ENCODE results near the gene MCC. TPM values are rescaled to one million over a fixed set of nuclear protein-coding genes. Genes with fewer than 3 reads are reported as not detected.

The MCC gene
- total and polyA plus RNA-seq, 4 donors = 9.0 to 47.3 (median 14.7) TPM

- TF ChIP-seq RXRA (IDR thresholded peaks at IDR 0.05) = peak in 1 of 2 donors; percentile 26
- no peak for TF ChIP-seq FOXA1 (IDR thresholded peaks at IDR 0.05)
- TF ChIP-seq, protein P1, sequence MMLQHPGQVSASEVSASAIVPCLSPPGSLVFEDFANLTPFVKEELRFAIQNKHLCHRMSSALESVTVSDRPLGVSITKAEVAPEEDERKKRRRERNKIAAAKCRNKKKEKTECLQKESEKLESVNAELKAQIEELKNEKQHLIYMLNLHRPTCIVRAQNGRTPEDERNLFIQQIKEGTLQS (IDR thresholded peaks at IDR 0.05) = no peak
- TF ChIP-seq HNF4A (conservative IDR thresholded peaks at IDR 0.05) = peak in 1 of 2 donors; percentile 6
- peak; percentile 9 for TF ChIP-seq NR2F2 (IDR thresholded peaks at IDR 0.05)
- Histone ChIP-seq H3K36me3 (ENCODE audit: control insufficient read depth in 4 of 4, insufficient read depth in 3 of 4, low read depth in 1 of 4, low read length in 3 of 4) (peaks cover 0 to 5% (median 3%) of the 10 kb centered on the region in 4 donors), H3K27ac (ENCODE audit: low read depth in 1 of 2, low read length in 2 of 2) (peak overlapping the region; percentile 43 to 55), H3K27me3 (ENCODE audit: control insufficient read depth in 4 of 4, insufficient read depth in 4 of 4, low read length in 3 of 4) (no peaks in the 10 kb centered on the region), H3K4me3 (ENCODE audit: low read depth in 1 of 3, low read length in 3 of 3) (no peak overlapping the region), H3K4me1 (ENCODE audit: control insufficient read depth in 4 of 4, insufficient read depth in 4 of 4, low read length in 3 of 4) (peaks cover 4 to 25% (median 16%) of the 10 kb centered on the region in 4 donors), H3K9ac (ENCODE audit: low read depth in 1 of 2, low read length in 2 of 2) (no peak overlapping the region), H3K9me3 (ENCODE audit: control insufficient read depth in 4 of 4, low read length in 3 of 4) (no peaks in the 10 kb centered on the region)
- 70% methylated on average over 9 of the region's 9 CpGs for WGBS
- DNase-seq (ENCODE audit: low spot score) = no peak
These were observed 368.9 kb downstream of the MCC start for GRCh38 chr5:113119246-113119924.

DNA sequence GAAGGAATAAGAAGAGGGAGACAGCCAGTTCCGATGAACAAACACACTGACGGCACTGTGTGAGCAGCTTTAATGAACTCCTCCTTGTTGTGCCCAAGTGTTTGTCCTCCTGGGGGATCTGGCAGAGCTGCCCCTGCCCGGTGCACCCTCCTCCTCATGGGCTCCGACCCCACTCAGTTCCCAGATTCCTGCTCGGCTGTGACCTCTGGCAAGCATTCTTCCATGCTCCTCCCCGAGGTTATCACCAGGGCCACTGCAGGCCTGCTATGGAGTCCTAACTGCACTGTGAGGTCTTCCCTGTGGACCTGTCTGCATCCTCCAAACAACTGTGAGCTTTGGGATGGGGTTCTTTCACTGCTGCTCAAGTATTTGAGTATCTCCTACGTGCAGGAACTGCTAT lies 369.5 kb downstream of the MCC start:
- Histone ChIP-seq H3K4me1 (ENCODE audit: control insufficient read depth in 4 of 4, insufficient read depth in 4 of 4, low read length in 3 of 4) (peaks cover 4 to 21% (median 14%) of the 10 kb centered on the region in 4 donors), H3K27ac (ENCODE audit: low read depth in 1 of 2, low read length in 2 of 2) (peak overlapping the region; percentile 43 to 55), H3K9me3 (ENCODE audit: control insufficient read depth in 4 of 4, low read length in 3 of 4) (no peaks in the 10 kb centered on the region), H3K27me3 (ENCODE audit: control insufficient read depth in 4 of 4, insufficient read depth in 4 of 4, low read length in 3 of 4) (no peaks in the 10 kb centered on the region), H3K4me3 (ENCODE audit: low read depth in 1 of 3, low read length in 3 of 3) (no peak overlapping the region), H3K9ac (ENCODE audit: low read depth in 1 of 2, low read length in 2 of 2) (no peak overlapping the region), H3K36me3 (ENCODE audit: control insufficient read depth in 4 of 4, insufficient read depth in 3 of 4, low read depth in 1 of 4, low read length in 3 of 4) (peaks cover 0 to 6% (median 3%) of the 10 kb centered on the region in 4 donors)
- WGBS = 35% methylated on average over 7 of the region's 7 CpGs
- DNase-seq (ENCODE audit: low spot score) = no peak
- no peak for TF ChIP-seq RXRA (IDR thresholded peaks at IDR 0.05)
- TF ChIP-seq REST (IDR thresholded peaks at IDR 0.05) = no peak
- no peak for TF ChIP-seq FOXA2 (IDR thresholded peaks at IDR 0.05)
- TF ChIP-seq GABPA (IDR thresholded peaks at IDR 0.05 in 1 of 2, conservative IDR thresholded peaks at IDR 0.05 in 1 of 2) = no peak
- no peak for TF ChIP-seq ZBTB33 (IDR thresholded peaks at IDR 0.05)
- TF ChIP-seq FOXA1 (IDR thresholded peaks at IDR 0.05) = no peak
- TF ChIP-seq SP1 (IDR thresholded peaks at IDR 0.05) = no peak
- no peak for TF ChIP-seq RAD21 (IDR thresholded peaks at IDR 0.05)
- no peak for TF ChIP-seq CTCF (IDR thresholded peaks at IDR 0.05; ENCODE audit: low read depth, low read length, missing input control)
- TF ChIP-seq, protein P1 (IDR thresholded peaks at IDR 0.05) = no peak
- TF ChIP-seq EGR1 (IDR thresholded peaks at IDR 0.05; ENCODE audit: low read depth in 2 of 2) = no peak
- TF ChIP-seq JUND (IDR thresholded peaks at IDR 0.05) = no peak
- no peak for TF ChIP-seq NR2F2 (IDR thresholded peaks at IDR 0.05)
- TF ChIP-seq HNF4A (conservative IDR thresholded peaks at IDR 0.05) = no peak

All from liver (tissue), 9 donors.